ENCODE measurements around the gene AGA. TPM values are rescaled to one million over a fixed set of nuclear protein-coding genes. Genes with fewer than 3 reads are reported as not detected.

Gene AGA
- total and polyA plus RNA-seq, 2 of the 4 experiments (the other 2 are of a cell fraction): 26.3 to 38.5 TPM

GRCh38 chr4:177455561-177455970, 13.3 kb upstream of the AGA start:
- DNase-seq: peak; percentile 81
- CTCF ChIA-PET: no interaction called here
- no peak overlapping the region for H3K9ac ChIP-seq (ENCODE audit: low read depth, low read length)

More at GRCh38 chr4:177455561-177455970, 13.3 kb upstream of the AGA start:
- Histone ChIP-seq H3K27ac (ENCODE audit: insufficient read depth, low read length) (no peak overlapping the region), H4K8ac (ENCODE audit: low read depth in 2 of 2, low read length in 2 of 2) (no peak overlapping the region), H3K4me1 (ENCODE audit: control insufficient read depth, insufficient read depth, low read length) (peaks cover 2% of the 10 kb centered on the region; the same call in 1 of the 2 replicates), H2AK9ac (replicated peaks; ENCODE audit: low read depth, low read length, poor library complexity) (no peak overlapping the region), H3K79me1 (ENCODE audit: low read depth in 1 of 2, low read length in 2 of 2) (no peaks in the 10 kb centered on the region; a peak in 1 of 4 replicates), H3K14ac (replicated peaks; ENCODE audit: low read depth, low read length) (no peak overlapping the region), H2AFZ (replicated peaks; ENCODE audit: low read length, poor library complexity) (no peak overlapping the region), H3K4me2 (ENCODE audit: low read depth, low read length) (no peak overlapping the region), H3K56ac (ENCODE audit: extremely low read depth, insufficient read depth, low read length) (no peak overlapping the region), H3K9me3 (ENCODE audit: control insufficient read depth, insufficient read depth, low read length) (no peaks in the 10 kb centered on the region), H2BK15ac (ENCODE audit: low read depth, low read length) (no peak overlapping the region), H4K20me1 (ENCODE audit: insufficient read depth, low read length) (no peaks in the 10 kb centered on the region), H3K23ac (ENCODE audit: low read depth, low read length) (no peak overlapping the region), H3K9me1 (ENCODE audit: insufficient read depth, low read length) (no peaks in the 10 kb centered on the region), H2BK120ac (ENCODE audit: low read depth, low read length) (no peak overlapping the region), H3K36me3 (ENCODE audit: control insufficient read depth, insufficient read depth, low read length) (no peaks in the 10 kb centered on the region), H3K27me3 (ENCODE audit: control insufficient read depth, insufficient read depth, low read length) (no peaks in the 10 kb centered on the region), H3K4ac (ENCODE audit: low read depth, low read length) (no peak overlapping the region), H3K18ac (ENCODE audit: low read depth, low read length) (no peak overlapping the region), H2AK5ac (ENCODE audit: low read depth, low read length) (no peak overlapping the region), H4K91ac (ENCODE audit: insufficient read depth, low read depth, low read length) (no peak overlapping the region), H3K4me3 (ENCODE audit: insufficient read depth, low read depth, low read length) (no peak overlapping the region), H2BK20ac (ENCODE audit: low read depth, low read length) (no peak overlapping the region), H4K5ac (ENCODE audit: low read depth, low read length) (no peak overlapping the region), H2BK5ac (ENCODE audit: low read depth, low read length, poor library complexity, severe bottlenecking) (no peak overlapping the region)
- peak; percentile 78 for ATAC-seq (ENCODE audit: low read depth)
- in situ Hi-C loops (cut with MboI; ENCODE audit: low sequenced_read_pairs) (no loop called here), dilution Hi-C loops (cut with HindIII; ENCODE audit: low sequenced_read_pairs, unreplicated experiment) (no loop called here), intact Hi-C loops (cut with micrococcal nuclease) (no loop called here)
- BruUV-seq (replicated peaks): no TSS peak
- WGBS, 2 experiments (ENCODE audit: extremely low coverage in 2 of 2, insufficient read length in 1 of 2): no CpG with 5 or more reads among the region's 6 CpGs
- no peak for TF ChIP-seq FOS (IDR thresholded peaks at IDR 0.05; ENCODE audit: low read depth, low read length)
- TF ChIP-seq RAD21 (IDR thresholded peaks at IDR 0.05; ENCODE audit: low read length): no peak
- no peak for TF ChIP-seq USF2 (IDR thresholded peaks at IDR 0.05; ENCODE audit: low read depth, low read length)
- TF ChIP-seq CTCF (conservative IDR thresholded peaks at IDR 0.05; ENCODE audit: low read depth, low read length): no peak
- TF ChIP-seq CEBPB (IDR thresholded peaks at IDR 0.05; ENCODE audit: low read depth, low read length): no peak
- no peak for TF ChIP-seq POLR2A (IDR thresholded peaks at IDR 0.05; ENCODE audit: low read depth, low read length)
- no peak for TF ChIP-seq RFX5 (IDR thresholded peaks at IDR 0.05; ENCODE audit: low read depth, low read length)
- TF ChIP-seq MXI1 (IDR thresholded peaks at IDR 0.05; ENCODE audit: borderline replicate concordance, low read depth, low read length): no peak
- TF ChIP-seq SMC3 (IDR thresholded peaks at IDR 0.05; ENCODE audit: low read depth, low read length): no peak
- TF ChIP-seq ELK1 (IDR thresholded peaks at IDR 0.05; ENCODE audit: borderline replicate concordance, low read depth, low read length): no peak
- TF ChIP-seq MAZ (IDR thresholded peaks at IDR 0.05; ENCODE audit: borderline replicate concordance, low read depth, low read length): no peak
- TF ChIP-seq BHLHE40 (IDR thresholded peaks at IDR 0.05; ENCODE audit: low read depth, low read length): no peak
- no peak for TF ChIP-seq RCOR1 (IDR thresholded peaks at IDR 0.05; ENCODE audit: insufficient replicate concordance, low read length)
- no peak for TF ChIP-seq CHD1 (IDR thresholded peaks at IDR 0.05; ENCODE audit: low read depth, low read length)
- POLR2A ChIA-PET (ENCODE audit: unreplicated experiment): no interaction called here
